T-helper 17 cell (primary cell): ENCODE data around the gene HELB. TPM values are rescaled to one million over a fixed set of nuclear protein-coding genes. Genes with fewer than 3 reads are reported as not detected.
"Not testable (repeated sequence)": the region's sequence is repeated elsewhere in the genome, so short reads cannot be mapped to it uniquely, and the experiment has no call there.

Experiments
- ATAC-seq: fragments of 150-1000 bp; cut with Tn5 transposase; 2 replicates; pipeline ENCODE4 v1.10.0; 2021; ENCODE audit warnings: mild to moderate bottlenecking, moderate library complexity
- DNase-seq, 3 donors: peaks; one replicate each; pipeline versions ENCODE4 v3.0.0 to v3.0.0-alpha.2; 2020 to 2021
- H3K9me3 ChIP-seq: one replicate; pipeline ENCODE4 v1.7.0; 2013; ENCODE audit warnings: low read length, mild to moderate bottlenecking; ENCODE audit not compliant: control insufficient read depth, poor library complexity, severe bottlenecking
- H3K27ac Mint-ChIP-seq: one replicate; pipeline ENCODE4 v1.8.0; 2022; ENCODE audit warnings: mild to moderate bottlenecking, moderate library complexity, mixed read lengths
- H3K27me3 Mint-ChIP-seq: one replicate; pipeline ENCODE4 v1.8.0; 2022; ENCODE audit warnings: mixed read lengths
- H3K36me3 Mint-ChIP-seq: one replicate; pipeline ENCODE4 v1.8.0; 2022; ENCODE audit warnings: low read depth, mixed read lengths
- H3K4me1 Mint-ChIP-seq: one replicate; pipeline ENCODE4 v1.8.0; 2022; ENCODE audit warnings: mild to moderate bottlenecking, mixed read lengths
- H3K4me3 Mint-ChIP-seq: one replicate; pipeline ENCODE4 v1.8.0; 2022; ENCODE audit warnings: mild to moderate bottlenecking, moderate library complexity, mixed read lengths
- total RNA-seq, 4 donors: library from RNA in 2 of 4; stranded (reverse) in 2 of 4; gene quantifications; one replicate each; pipeline ENCODE4 v1.2.3 and lab custom pipeline; 2022 to 2026

Gene HELB
- total RNA-seq, 2 donors from 2014 or later: 51.8 to 72.1 TPM

DNA sequence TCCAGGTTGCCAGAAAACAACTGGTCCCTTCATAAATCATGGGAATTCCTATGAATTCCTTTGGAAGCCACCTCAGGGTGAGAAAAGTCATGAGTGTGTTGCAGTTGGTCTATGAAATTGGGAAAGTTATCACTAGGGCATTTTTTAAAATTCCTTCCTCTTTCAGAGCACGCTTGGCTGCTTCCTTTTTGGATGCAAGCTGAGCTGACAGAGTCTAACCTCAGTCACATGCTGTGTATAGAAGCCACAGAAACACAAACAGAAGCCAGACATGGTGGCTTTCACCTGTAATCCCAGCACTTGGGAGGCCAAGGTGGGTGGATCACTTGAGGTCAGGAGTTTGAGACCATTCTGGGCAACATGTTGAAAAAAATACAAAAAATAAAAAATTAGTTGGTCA, 21.7 kb upstream of the HELB start:
- DNase-seq: no peak
- Mint-ChIP-seq H3K36me3 (peaks cover 7% of the 10 kb centered on the region), H3K4me3 (no peak overlapping the region), H3K4me1 (peaks cover 14% of the 10 kb centered on the region), H3K27ac (peak overlapping the region; percentile 60), H3K27me3 (no peaks in the 10 kb centered on the region)
- no peak for ATAC-seq
- H3K9me3 ChIP-seq: no peaks in the 10 kb centered on the region

DNA sequence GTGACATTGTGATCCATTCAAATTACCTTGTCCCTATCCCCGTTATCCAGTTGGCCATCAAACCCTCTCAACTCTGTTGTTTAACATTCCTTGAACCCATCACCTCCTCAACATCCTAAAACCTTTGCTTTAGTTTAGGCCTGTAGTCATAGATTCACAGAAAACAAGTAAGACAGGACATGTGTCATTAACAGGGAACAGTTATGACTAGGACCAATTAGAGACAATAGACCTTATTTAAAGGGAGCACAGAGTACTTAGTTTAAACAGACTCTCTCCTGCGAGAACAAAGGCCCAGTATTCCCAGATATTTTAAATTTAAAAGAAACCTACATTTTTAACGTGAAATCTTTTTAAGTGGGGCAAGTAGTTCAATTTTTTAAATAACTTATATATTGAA, 20.0 kb upstream of the HELB start:
- Mint-ChIP-seq H3K27me3 (no peaks in the 10 kb centered on the region), H3K27ac (no peak overlapping the region), H3K4me3 (no peak overlapping the region), H3K4me1 (peaks cover 27% of the 10 kb centered on the region), H3K36me3 (peaks cover 7% of the 10 kb centered on the region)
- DNase-seq (no peak), ATAC-seq (no peak)
- no peaks in the 10 kb centered on the region for H3K9me3 ChIP-seq

DNA sequence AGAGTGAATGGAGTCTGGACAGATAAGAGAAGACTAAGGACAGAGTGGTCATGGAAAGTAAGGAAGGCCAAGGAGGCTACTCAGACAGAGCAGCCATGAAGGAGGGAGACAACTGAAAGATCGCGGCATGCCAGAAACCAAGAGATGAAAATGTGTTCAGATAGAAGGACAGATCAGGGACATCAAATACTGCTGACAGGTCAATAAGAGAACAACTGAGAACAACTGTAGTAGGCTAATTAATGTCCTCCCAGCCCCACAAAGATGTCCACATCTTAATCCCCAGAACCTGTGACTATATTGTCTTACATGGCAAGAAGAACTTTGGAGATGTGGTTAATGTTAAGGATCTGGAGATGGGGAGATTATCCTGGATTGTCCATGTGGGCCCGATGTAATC, 15.0 kb upstream of the HELB start:
- peak overlapping the region; percentile 68 for H3K4me3 Mint-ChIP-seq
- H3K27me3 Mint-ChIP-seq: no peaks in the 10 kb centered on the region
- H3K27ac Mint-ChIP-seq: peak overlapping the region; percentile 83
- no peak for DNase-seq
- no peak for ATAC-seq
- no peaks in the 10 kb centered on the region for H3K9me3 ChIP-seq
- H3K4me1 Mint-ChIP-seq: peaks cover 44% of the 10 kb centered on the region
- no peaks in the 10 kb centered on the region for H3K36me3 Mint-ChIP-seq

DNA sequence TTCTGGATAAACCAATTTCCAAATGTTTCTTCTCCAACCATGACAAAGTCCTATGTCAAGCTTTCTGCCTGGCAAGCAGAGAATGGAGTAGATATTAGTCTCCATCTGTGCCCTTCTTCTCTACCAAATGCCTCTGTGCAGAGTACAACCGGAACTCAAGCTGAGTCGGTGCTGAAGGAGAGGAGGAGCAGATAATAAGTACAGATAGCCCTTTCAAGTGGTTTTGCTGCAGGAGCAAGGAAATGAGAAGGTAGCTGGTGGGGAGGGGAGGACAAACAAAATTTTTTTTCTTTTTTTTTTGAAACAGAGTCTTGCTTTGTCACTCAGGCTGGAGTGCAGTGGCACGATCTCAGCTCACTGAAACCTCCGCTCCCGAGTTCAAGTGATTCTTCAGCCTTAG, 14.2 kb upstream of the HELB start:
- DNase-seq: peak; percentile 17 to 39 (median 33)
- peaks cover 46% of the 10 kb centered on the region for H3K4me1 Mint-ChIP-seq
- H3K4me3 Mint-ChIP-seq: peak overlapping the region; percentile 66
- no peaks in the 10 kb centered on the region for H3K36me3 Mint-ChIP-seq
- H3K9me3 ChIP-seq: no peaks in the 10 kb centered on the region
- no peaks in the 10 kb centered on the region for H3K27me3 Mint-ChIP-seq
- ATAC-seq: peak; percentile 96
- peak overlapping the region; percentile 83 for H3K27ac Mint-ChIP-seq

DNA sequence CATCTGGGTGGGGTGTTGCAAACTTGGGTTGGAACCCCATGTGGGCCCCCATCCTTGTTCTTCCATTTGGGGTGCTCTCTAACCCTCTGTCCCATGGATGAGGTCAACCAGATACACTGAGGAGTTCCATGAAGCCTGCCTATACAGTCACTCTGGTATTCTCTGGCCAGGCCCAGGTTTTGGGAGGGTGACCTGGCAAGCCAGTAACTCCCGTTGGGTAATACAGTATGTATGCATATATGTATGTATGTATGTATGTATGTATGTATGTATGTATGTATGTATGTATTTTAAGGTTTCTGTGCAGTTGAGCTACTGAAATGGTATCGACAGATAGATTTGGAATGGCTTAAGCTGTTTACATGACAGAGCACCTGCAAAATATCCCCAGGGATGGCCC, 12.8 kb upstream of the HELB start:
- no peaks in the 10 kb centered on the region for H3K27me3 Mint-ChIP-seq
- H3K27ac Mint-ChIP-seq: peak overlapping the region; percentile 83
- peaks cover 44% of the 10 kb centered on the region for H3K4me1 Mint-ChIP-seq
- peak overlapping the region; percentile 37 for H3K4me3 Mint-ChIP-seq
- H3K36me3 Mint-ChIP-seq: no peaks in the 10 kb centered on the region
- H3K9me3 ChIP-seq: no peaks in the 10 kb centered on the region
- ATAC-seq (no peak), DNase-seq (no peak)

DNA sequence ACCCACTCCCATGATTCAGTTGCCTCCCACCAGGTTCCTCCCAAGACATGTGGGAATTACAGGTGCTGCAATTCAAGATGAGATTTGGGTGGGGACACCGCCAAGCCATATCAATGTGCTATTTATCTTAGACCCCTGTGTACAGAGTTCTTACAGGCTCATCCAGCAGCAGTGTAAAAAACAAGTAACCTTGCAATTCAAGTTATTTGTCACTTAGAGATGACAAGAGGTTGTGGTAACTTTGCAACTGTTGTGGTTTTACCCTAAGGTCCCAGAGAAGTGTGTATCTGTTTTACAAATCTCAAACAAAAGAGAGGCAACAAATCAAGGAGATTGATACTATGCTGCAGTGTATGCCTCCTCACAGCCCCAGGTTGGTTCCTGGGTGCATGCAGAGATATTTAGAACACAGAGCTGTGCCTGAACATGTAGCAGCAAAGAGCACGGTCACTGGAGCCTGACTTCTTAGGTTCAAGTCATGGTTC, 11.5 kb upstream of the HELB start:
- Mint-ChIP-seq H3K4me3 (peak overlapping the region; percentile 37), H3K36me3 (no peaks in the 10 kb centered on the region), H3K27ac (peak overlapping the region; percentile 83), H3K27me3 (no peaks in the 10 kb centered on the region), H3K4me1 (peaks cover 47% of the 10 kb centered on the region)
- DNase-seq (no peak), ATAC-seq (peak; percentile 68)
- H3K9me3 ChIP-seq: no peaks in the 10 kb centered on the region

DNA sequence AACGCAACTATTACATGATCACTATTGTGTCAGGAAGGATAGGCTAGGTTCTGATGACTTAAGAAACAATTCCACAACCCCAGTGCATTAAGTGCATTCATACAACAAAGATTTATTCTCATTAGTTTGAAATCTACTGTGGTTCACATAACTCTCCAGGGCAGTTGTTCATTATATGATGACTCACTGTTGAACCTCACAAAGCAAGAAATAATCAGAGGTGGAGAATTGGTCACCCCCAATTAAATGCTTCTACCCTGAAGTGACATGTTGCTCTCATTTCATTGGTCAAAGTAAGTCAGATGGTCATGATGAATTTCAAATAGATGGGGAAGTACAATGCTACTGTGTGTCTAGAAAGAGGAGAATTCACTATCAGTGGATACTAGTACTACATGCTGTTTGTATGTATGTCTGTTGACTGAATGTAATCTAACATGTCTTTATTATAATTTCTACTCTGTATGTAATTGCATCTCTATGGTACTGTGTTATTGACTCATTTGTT, 6.1 kb upstream of the HELB start:
- H3K27ac Mint-ChIP-seq: peak overlapping the region; percentile 27
- H3K4me3 Mint-ChIP-seq: no peak overlapping the region
- no peaks in the 10 kb centered on the region for H3K27me3 Mint-ChIP-seq
- no peaks in the 10 kb centered on the region for H3K36me3 Mint-ChIP-seq
- H3K9me3 ChIP-seq: no peaks in the 10 kb centered on the region
- peaks cover 41% of the 10 kb centered on the region for H3K4me1 Mint-ChIP-seq
- DNase-seq (no peak), ATAC-seq (no peak)

DNA sequence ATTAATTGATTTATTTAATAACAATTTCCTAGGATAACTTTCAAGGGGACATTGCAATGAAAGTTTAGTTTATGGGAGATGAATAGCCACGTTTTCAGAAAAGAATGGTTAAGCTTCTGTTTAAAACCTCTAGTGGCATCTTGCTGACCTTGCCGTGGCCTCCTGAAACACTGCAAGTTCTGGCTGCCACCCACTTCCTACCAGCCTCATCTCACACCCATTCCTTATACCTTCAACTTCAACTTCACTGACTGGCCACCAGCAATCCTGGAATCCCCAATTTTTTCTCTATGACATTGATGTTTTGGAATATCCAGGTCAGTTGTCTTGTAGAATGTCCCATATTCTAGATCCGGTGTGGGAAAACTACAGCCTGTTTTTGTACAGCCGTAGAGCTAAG, 5.2 kb upstream of the HELB start:
- Mint-ChIP-seq H3K36me3 (no peaks in the 10 kb centered on the region), H3K27me3 (no peaks in the 10 kb centered on the region), H3K4me3 (peak overlapping the region; percentile 25), H3K4me1 (peaks cover 40% of the 10 kb centered on the region), H3K27ac (peak overlapping the region; percentile 27)
- DNase-seq: no peak
- H3K9me3 ChIP-seq: no peaks in the 10 kb centered on the region
- peak; percentile 45 for ATAC-seq

DNA sequence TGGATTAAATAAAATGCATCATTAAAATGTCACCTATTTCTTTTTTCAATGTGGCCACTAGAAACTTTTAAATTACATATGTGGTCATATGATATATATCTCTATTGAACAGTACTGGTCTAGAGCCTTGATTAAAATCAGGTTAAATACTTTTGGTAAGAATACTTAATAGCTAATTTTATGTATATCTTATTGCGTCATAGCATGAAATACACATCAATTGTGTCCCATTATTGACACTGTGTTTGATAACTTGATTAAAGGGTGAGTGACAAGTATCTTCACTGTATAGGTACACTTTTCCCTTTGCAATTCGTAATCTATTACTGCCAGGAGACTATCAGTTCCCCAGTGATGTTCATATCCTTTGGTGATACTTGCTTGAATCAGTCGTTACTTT, 4.4 kb upstream of the HELB start:
- peaks cover 43% of the 10 kb centered on the region for H3K4me1 Mint-ChIP-seq
- H3K36me3 Mint-ChIP-seq: peaks cover 2% of the 10 kb centered on the region
- H3K27ac Mint-ChIP-seq: no peak overlapping the region
- no peaks in the 10 kb centered on the region for H3K9me3 ChIP-seq
- ATAC-seq (no peak), DNase-seq (no peak)
- no peak overlapping the region for H3K4me3 Mint-ChIP-seq
- no peaks in the 10 kb centered on the region for H3K27me3 Mint-ChIP-seq

DNA sequence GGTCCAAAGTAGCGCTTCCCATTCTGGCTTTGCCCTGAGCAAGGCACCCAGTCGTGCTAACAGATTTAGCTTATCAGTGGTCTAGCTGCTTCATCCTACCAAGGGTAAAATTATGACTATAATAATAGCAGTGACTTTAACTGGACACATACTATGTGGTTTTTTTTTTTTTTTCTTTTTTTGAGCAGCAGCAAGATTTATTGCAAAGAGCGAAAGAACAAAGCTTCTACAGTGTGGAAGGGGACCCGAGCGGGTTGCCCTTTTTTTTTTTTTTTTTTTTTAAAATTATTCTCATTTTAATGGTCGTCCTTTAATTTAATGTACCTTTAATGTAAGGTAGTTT, 505 bp downstream of the HELB start:
- peaks cover 19% of the 10 kb centered on the region for H3K36me3 Mint-ChIP-seq
- no peaks in the 10 kb centered on the region for H3K27me3 Mint-ChIP-seq
- peak overlapping the region; percentile 99 for H3K27ac Mint-ChIP-seq

DNA sequence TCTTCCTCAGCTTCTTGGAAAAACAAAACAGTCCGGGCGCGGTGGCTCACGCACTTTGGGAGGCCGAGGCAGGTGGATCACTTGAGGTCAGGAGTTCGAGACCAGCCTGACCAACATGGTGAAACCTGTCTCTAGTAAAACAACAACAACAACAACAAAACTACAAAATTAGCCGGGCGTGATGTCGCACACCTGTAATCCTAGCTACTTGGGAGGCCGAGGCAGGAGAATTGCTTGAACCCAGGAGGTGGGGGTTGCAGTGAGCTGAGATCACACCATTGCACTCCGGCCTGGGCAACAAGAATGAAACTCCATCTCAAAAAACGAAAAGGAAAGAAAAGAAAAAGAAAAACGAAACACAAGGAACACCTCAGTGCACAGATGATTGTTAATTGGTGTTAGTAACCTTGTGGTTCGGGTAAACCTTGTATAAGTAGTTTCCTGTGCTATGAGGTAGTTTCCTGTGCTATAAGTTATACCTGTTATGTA, 1.1 kb downstream of the HELB start:
- Mint-ChIP-seq H3K4me1 (peaks cover 46% of the 10 kb centered on the region), H3K4me3 (peak overlapping the region; percentile 99), H3K27ac (peak overlapping the region; percentile 99), H3K36me3 (peaks cover 21% of the 10 kb centered on the region)
- not testable (repeated sequence) for H3K27me3 Mint-ChIP-seq, DNase-seq, H3K9me3 ChIP-seq
- ATAC-seq: peak; percentile 63

More for the DNA sequence above, 505 bp downstream of the HELB start:
- peaks cover 44% of the 10 kb centered on the region for H3K4me1 Mint-ChIP-seq
- no peaks in the 10 kb centered on the region for H3K9me3 ChIP-seq
- no peak for ATAC-seq
- no peak for DNase-seq
- H3K4me3 Mint-ChIP-seq: peak overlapping the region; percentile 99

DNA sequence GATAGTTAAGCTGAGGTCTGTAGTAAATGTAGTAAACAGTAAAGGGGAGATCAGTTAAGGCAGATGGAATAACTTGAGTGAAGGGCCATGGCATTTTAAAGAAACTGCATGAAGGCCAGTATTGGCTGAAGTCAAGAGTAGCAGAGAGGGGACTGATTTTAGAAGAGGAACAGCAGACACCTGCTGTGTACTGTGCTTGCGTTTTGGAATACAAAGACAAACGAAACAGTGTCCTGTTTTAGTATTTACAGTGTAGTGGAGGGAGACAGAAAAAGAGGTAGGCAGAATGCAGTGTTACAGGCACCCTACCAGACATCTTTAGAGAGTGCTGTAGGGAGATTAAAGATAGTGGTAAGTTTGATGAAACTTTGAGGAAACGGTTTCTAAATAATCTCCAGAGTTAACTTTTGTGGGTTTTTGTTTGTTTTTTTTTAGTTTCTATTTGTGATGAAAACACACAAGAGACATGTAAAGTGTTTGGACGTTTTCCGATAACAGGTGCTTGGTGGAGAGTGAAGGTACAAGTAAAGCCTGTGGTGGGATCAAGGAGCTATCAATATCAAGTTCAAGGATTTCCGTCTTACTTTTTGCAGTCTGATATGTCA, 2.1 kb downstream of the HELB start:
- peak; percentile 11 for ATAC-seq
- Mint-ChIP-seq H3K4me1 (peaks cover 50% of the 10 kb centered on the region), H3K27ac (peak overlapping the region; percentile 99), H3K36me3 (peaks cover 21% of the 10 kb centered on the region), H3K27me3 (no peaks in the 10 kb centered on the region), H3K4me3 (peak overlapping the region; percentile 99)
- H3K9me3 ChIP-seq: no peaks in the 10 kb centered on the region
- DNase-seq: no peak

DNA sequence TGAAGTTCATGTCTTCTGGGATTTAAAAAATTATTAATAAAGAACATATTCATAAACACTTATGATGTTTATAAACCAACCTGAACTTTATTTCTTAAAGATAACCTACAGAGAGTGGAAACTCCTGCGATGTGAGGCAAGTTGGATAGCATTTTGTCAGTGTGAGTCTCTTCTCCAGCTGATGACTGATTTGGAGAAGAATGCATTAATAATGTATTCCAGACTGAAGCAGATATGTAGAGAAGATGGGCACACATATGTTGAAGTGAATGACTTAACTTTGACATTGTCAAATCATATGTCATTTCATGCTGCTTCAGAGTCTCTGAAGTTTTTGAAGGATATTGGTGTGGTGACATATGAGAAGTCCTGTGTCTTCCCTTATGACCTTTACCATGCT, 7.3 kb downstream of the HELB start:
- no peaks in the 10 kb centered on the region for H3K27me3 Mint-ChIP-seq
- H3K4me3 Mint-ChIP-seq: peak overlapping the region; percentile 64
- no peaks in the 10 kb centered on the region for H3K9me3 ChIP-seq
- DNase-seq (no peak), ATAC-seq (no peak)
- H3K27ac Mint-ChIP-seq: no peak overlapping the region
- H3K36me3 Mint-ChIP-seq: peaks cover 20% of the 10 kb centered on the region
- peaks cover 63% of the 10 kb centered on the region for H3K4me1 Mint-ChIP-seq

DNA sequence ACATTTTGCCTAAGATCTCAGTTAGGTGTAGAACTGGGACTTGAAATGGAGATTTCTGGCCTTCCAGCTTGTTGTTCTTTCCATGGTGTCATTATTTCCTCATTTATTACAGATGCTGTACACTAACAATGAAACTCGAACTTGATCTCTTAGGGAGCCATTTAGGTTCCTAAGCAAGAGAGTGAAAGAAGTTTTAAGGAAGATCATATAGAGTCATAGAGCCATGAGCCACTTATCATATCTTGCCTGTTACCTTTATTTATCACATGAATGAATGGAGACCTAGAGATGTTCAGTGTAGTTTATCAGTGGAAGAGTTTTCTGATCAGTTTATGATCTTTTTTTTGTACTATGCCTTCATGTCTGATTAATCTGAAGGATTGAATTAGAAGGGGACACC, 9.9 kb downstream of the HELB start:
- Mint-ChIP-seq H3K27ac (peak overlapping the region; percentile 68), H3K27me3 (no peaks in the 10 kb centered on the region), H3K4me1 (peaks cover 58% of the 10 kb centered on the region), H3K4me3 (peak overlapping the region; percentile 78), H3K36me3 (peaks cover 18% of the 10 kb centered on the region)
- ATAC-seq (no peak), DNase-seq (no peak)
- no peaks in the 10 kb centered on the region for H3K9me3 ChIP-seq
